Mesenchymal stem cell (in vitro differentiated cells and primary cell): ENCODE results near the gene TARBP1. TPM values are rescaled to one million over a fixed set of nuclear protein-coding genes. Genes with fewer than 3 reads are reported as not detected.
A peak's percentile ranks its signal among the peaks of the same experiment; 100 is the strongest.

Experiments used
- DNase-seq: peaks from one replicate; pipeline ENCODE4 v3.0.0-alpha.2; 2013
- H2AFZ ChIP-seq: one replicate; pipeline ENCODE4 v1.6.1; 2013; ENCODE audit warnings: low read depth, mild to moderate bottlenecking, control low read depth, inconsistent platforms, low read length, moderate library complexity
- H2AK5ac ChIP-seq: 2 replicates; pipeline ENCODE4 v1.6.1; 2013; ENCODE audit warnings: low read length, moderate library complexity, mild to moderate bottlenecking, inconsistent platforms; ENCODE audit not compliant: severe bottlenecking
- H2BK120ac ChIP-seq: one replicate; pipeline ENCODE4 v1.6.1; 2013; ENCODE audit warnings: low read depth, mild to moderate bottlenecking, inconsistent platforms, low read length, moderate library complexity
- H2BK12ac ChIP-seq, 2 experiments: one replicate each; pipeline ENCODE4 v1.6.1; 2013; ENCODE audit warnings: inconsistent platforms in 2 of 2, low read length in 2 of 2, mild to moderate bottlenecking in 2 of 2, moderate library complexity in 2 of 2, control low read depth in 1 of 2
- H2BK15ac ChIP-seq: one replicate; pipeline ENCODE4 v1.6.1; 2013; ENCODE audit warnings: mild to moderate bottlenecking, low read depth, inconsistent platforms; ENCODE audit not compliant: poor library complexity, severe bottlenecking
- H2BK5ac ChIP-seq: 2 replicates; pipeline ENCODE4 v1.6.1; 2013; ENCODE audit warnings: low read depth, mild to moderate bottlenecking, low read length, control low read depth, inconsistent platforms; ENCODE audit not compliant: poor library complexity, severe bottlenecking
- H3K14ac ChIP-seq, 2 experiments: one replicate each; pipeline ENCODE4 v1.6.1; 2013; ENCODE audit warnings: inconsistent platforms in 2 of 2, low read length in 2 of 2, control low read depth in 1 of 2, mild to moderate bottlenecking in 1 of 2, moderate library complexity in 1 of 2
- H3K18ac ChIP-seq, 2 experiments: one replicate each; pipeline ENCODE4 v1.6.1; 2013; ENCODE audit warnings: inconsistent platforms in 2 of 2, low read length in 2 of 2, control low read depth in 1 of 2, low read depth in 1 of 2, mild to moderate bottlenecking in 1 of 2
- H3K23ac ChIP-seq, 2 experiments: one replicate each; pipeline ENCODE4 v1.6.1; 2013; ENCODE audit warnings: inconsistent platforms in 2 of 2, low read length in 2 of 2, mild to moderate bottlenecking in 2 of 2, moderate library complexity in 2 of 2, control low read depth in 1 of 2
- H3K27ac ChIP-seq: 2 replicates; pipeline ENCODE4 v1.5.1; 2013; ENCODE audit warnings: mild to moderate bottlenecking, moderate library complexity, low read length, control low read depth, inconsistent platforms; ENCODE audit not compliant: poor library complexity, severe bottlenecking
- H3K27me3 ChIP-seq, 2 experiments: 2 replicates each; pipeline versions ENCODE4 v1.6.1 to v1.7.0; 2013; ENCODE audit warnings: low read length in 2 of 2, mild to moderate bottlenecking in 2 of 2, moderate library complexity in 2 of 2, control low read depth in 1 of 2, inconsistent platforms in 1 of 2; ENCODE audit not compliant: control insufficient read depth in 1 of 2, insufficient read depth in 1 of 2
- H3K36me3 ChIP-seq, 2 experiments: 2 replicates each; pipeline versions ENCODE4 v1.6.1 to v1.7.0; 2013; ENCODE audit warnings: low read length in 2 of 2, control low read depth in 1 of 2, inconsistent platforms in 1 of 2, low read depth in 1 of 2, mild to moderate bottlenecking in 1 of 2; ENCODE audit not compliant: insufficient read depth in 2 of 2, control insufficient read depth in 1 of 2
- H3K4ac ChIP-seq, 2 experiments: one replicate each; pipeline ENCODE4 v1.6.1; 2013; ENCODE audit warnings: inconsistent platforms in 2 of 2, low read length in 2 of 2, mild to moderate bottlenecking in 2 of 2, moderate library complexity in 2 of 2, control low read depth in 1 of 2, low read depth in 1 of 2
- H3K4me1 ChIP-seq: 2 replicates; pipeline ENCODE4 v1.6.1; 2013; ENCODE audit warnings: low read depth, low read length, control low read depth; ENCODE audit not compliant: control insufficient read depth, insufficient read depth
- H3K4me2 ChIP-seq: 2 replicates; pipeline ENCODE4 v1.6.1; 2013; ENCODE audit warnings: low read length, mild to moderate bottlenecking, inconsistent platforms; ENCODE audit not compliant: poor library complexity, severe bottlenecking
- H3K4me3 ChIP-seq, 2 experiments: 2 replicates each; pipeline versions ENCODE4 v1.5.1 to v1.7.0; 2013; ENCODE audit warnings: low read length in 2 of 2, mild to moderate bottlenecking in 2 of 2, control low read depth in 1 of 2, low read depth in 1 of 2; ENCODE audit not compliant: insufficient read depth in 1 of 2
- H3K79me1 ChIP-seq: replicated peaks from 2 replicates; pipeline ENCODE4 v1.6.1; 2013; ENCODE audit warnings: mild to moderate bottlenecking, control low read depth, low read length, inconsistent platforms; ENCODE audit not compliant: poor library complexity, severe bottlenecking
- H3K9ac ChIP-seq: 2 replicates; pipeline ENCODE4 v1.7.0; 2013; ENCODE audit warnings: mild to moderate bottlenecking, low read length, moderate library complexity
- H3K9me3 ChIP-seq: 2 replicates; pipeline ENCODE4 v1.7.0; 2013; ENCODE audit warnings: mild to moderate bottlenecking, low read length; ENCODE audit not compliant: control insufficient read depth
- H4K8ac ChIP-seq: one replicate; pipeline ENCODE4 v1.6.1; 2013; ENCODE audit warnings: inconsistent platforms, mild to moderate bottlenecking, low read length, moderate library complexity
- H4K91ac ChIP-seq: one replicate; pipeline ENCODE4 v1.6.1; 2013; ENCODE audit warnings: mild to moderate bottlenecking, low read length, inconsistent platforms
- WGBS: methylation state at CpG from one replicate; pipeline ENCODE4 v1.1.7; 2013; ENCODE audit warnings: mixed read lengths; 5-methylcytosine and 5-hydroxymethylcytosine counted together
- polyA plus RNA-seq, 2 experiments: library from polyadenylated mRNA; stranded (reverse); fragments of 200-250 nt; gene quantifications; one replicate each; pipeline ENCODE4 v1.2.3, GENCODE V29; 2013

TARBP1 gene, protein sequence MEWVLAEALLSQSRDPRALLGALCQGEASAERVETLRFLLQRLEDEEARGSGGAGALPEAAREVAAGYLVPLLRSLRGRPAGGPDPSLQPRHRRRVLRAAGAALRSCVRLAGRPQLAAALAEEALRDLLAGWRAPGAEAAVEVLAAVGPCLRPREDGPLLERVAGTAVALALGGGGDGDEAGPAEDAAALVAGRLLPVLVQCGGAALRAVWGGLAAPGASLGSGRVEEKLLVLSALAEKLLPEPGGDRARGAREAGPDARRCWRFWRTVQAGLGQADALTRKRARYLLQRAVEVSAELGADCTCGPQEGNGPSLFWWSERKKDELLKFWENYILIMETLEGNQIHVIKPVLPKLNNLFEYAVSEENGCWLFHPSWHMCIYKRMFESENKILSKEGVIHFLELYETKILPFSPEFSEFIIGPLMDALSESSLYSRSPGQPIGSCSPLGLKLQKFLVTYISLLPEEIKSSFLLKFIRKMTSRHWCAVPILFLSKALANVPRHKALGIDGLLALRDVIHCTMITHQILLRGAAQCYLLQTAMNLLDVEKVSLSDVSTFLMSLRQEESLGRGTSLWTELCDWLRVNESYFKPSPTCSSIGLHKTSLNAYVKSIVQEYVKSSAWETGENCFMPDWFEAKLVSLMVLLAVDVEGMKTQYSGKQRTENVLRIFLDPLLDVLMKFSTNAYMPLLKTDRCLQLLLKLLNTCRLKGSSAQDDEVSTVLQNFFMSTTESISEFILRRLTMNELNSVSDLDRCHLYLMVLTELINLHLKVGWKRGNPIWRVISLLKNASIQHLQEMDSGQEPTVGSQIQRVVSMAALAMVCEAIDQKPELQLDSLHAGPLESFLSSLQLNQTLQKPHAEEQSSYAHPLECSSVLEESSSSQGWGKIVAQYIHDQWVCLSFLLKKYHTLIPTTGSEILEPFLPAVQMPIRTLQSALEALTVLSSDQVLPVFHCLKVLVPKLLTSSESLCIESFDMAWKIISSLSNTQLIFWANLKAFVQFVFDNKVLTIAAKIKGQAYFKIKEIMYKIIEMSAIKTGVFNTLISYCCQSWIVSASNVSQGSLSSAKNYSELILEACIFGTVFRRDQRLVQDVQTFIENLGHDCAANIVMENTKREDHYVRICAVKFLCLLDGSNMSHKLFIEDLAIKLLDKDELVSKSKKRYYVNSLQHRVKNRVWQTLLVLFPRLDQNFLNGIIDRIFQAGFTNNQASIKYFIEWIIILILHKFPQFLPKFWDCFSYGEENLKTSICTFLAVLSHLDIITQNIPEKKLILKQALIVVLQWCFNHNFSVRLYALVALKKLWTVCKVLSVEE (N-terminal part only)
- polyA plus RNA-seq (2013, experiment 1 of 2), result 8.1 TPM
- 6.9 TPM for polyA plus RNA-seq (2013, experiment 2 of 2)

DNA sequence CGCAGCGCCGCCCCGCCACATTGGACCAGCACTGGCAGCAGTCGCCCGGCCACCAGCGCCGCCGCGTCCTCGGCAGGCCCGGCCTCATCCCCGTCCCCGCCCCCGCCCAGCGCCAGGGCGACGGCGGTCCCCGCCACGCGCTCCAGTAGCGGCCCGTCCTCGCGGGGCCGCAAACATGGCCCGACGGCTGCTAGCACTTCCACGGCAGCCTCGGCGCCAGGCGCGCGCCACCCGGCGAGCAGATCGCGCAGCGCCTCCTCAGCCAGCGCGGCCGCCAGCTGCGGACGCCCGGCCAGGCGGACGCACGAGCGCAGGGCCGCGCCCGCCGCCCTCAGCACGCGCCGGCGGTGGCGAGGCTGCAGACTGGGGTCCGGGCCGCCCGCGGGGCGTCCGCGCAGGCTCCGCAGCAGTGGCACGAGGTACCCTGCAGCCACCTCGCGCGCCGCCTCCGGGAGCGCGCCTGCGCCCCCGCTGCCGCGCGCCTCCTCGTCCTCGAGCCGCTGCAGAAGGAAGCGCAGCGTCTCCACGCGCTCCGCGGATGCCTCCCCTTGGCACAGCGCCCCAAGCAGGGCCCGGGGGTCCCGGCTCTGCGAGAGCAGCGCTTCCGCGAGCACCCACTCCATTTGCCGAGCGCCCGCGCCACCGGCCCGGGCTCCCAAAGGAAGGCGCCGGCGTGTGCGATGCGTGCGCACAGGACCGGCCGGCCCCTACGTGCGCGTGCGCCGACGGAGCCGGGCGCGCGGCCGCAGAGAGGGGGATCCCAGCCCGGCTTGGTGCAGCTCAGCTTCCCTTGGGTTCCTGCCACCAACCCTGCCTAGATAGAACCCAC is at the start of gene TARBP1:
TARBP1 (minus strand) TSS at position 699 of the 829 bp plus-strand sequence; CDS start at position 623, 76 bp downstream.
- Histone ChIP-seq H3K9me3 (no peaks in the 10 kb centered on the region), H3K4ac (peak within 1 kb of the TSS in 1 of 2 experiments; percentile 83), H3K79me1 (peaks cover 15% of the 10 kb centered on the region), H2BK5ac (peak within 1 kb of the TSS; percentile 22), H3K18ac (peak within 1 kb of the TSS; percentile 89 to 96), H2AK5ac (no peak within 1 kb of the TSS), H3K36me3 (peaks cover 0 to 7% of the 10 kb centered on the region in 2 experiments), H3K14ac (peak within 1 kb of the TSS; percentile 47 to 97), H2AFZ (peak within 1 kb of the TSS; percentile 97), H2BK120ac (peak within 1 kb of the TSS; percentile 43), H3K4me3 (peak within 1 kb of the TSS; percentile 88), H3K4me2 (peak within 1 kb of the TSS; percentile 94), H3K27me3 (peaks cover 5 to 17% of the 10 kb centered on the region in 2 experiments), H3K27ac (no peak within 1 kb of the TSS), H2BK12ac (peak within 1 kb of the TSS in 1 of 2 experiments; percentile 3), H3K9ac (peak within 1 kb of the TSS; percentile 81), H2BK15ac (peak within 1 kb of the TSS; percentile 96), H3K23ac (peak within 1 kb of the TSS in 1 of 2 experiments; percentile 34), H3K4me1 (peaks cover 2% of the 10 kb centered on the region), H4K91ac (peak within 1 kb of the TSS; percentile 95), H4K8ac (peak within 1 kb of the TSS; percentile 84)
- DNase-seq, result peak; percentile 79
- under 1% methylated on average over 73 of the region's 122 CpGs for WGBS

DNA sequence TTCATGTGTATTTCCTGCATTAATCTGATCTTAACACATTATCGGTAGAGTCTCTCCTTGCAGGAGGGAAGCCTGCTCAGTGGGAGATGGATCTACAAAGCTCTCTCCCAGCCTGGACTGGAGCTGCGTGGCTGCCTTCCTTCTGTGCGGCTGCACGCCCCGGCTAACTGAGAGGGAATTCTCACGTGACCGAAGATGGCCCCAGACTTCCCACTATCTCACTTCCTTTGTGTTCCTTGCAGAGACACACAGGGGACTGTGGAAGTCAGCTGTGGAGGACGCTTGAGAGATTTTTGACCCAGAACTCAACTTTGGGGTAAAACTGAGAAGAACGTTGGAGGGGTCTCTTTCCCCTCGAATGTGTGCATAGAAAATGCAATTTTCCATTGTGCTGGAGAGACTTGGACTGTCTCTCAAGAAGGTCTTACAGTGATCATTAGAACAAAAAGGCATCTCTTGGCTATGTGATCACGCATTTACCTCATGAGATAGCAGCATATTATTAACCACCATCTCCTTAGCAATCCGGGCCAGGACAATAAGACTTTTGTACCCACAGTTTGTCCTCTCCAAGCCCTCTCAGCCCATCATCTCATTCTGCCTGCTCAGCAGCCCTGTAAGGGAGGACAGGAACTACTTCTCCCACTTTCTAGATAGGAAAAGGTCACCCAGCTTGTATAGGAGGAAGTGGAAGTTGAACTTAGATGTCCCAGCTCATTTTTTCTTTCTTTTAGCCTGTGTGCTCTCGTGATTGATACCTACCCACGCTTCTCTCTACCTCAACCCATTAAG is 49.3 kb upstream of the TARBP1 start:
- H4K8ac ChIP-seq, result no peak overlapping the region
- H3K9me3 ChIP-seq, result no peaks in the 10 kb centered on the region
- H3K36me3 ChIP-seq, result no peaks in the 10 kb centered on the region
- no peak for DNase-seq
- no peak overlapping the region for H3K18ac ChIP-seq
- H3K4me3 ChIP-seq, result no peak overlapping the region
- H3K4me1 ChIP-seq, result peaks cover 3% of the 10 kb centered on the region
- H3K14ac ChIP-seq, result no peak overlapping the region
- no peak overlapping the region for H2AK5ac ChIP-seq
- no peak overlapping the region for H2BK5ac ChIP-seq
- no peaks in the 10 kb centered on the region for H3K79me1 ChIP-seq
- 88% methylated on average over 14 of the region's 14 CpGs for WGBS
- no peak overlapping the region for H3K4ac ChIP-seq
- H3K27ac ChIP-seq, result no peak overlapping the region
- no peak overlapping the region for H3K9ac ChIP-seq
- no peak overlapping the region for H3K4me2 ChIP-seq
- no peak overlapping the region for H2BK120ac ChIP-seq
- H2BK12ac ChIP-seq, result peak overlapping the region in 1 of 2 experiments; percentile 83
- no peak overlapping the region for H4K91ac ChIP-seq
- no peak overlapping the region for H2AFZ ChIP-seq
- no peaks in the 10 kb centered on the region for H3K27me3 ChIP-seq
- H2BK15ac ChIP-seq, result no peak overlapping the region
- no peak overlapping the region for H3K23ac ChIP-seq

DNA sequence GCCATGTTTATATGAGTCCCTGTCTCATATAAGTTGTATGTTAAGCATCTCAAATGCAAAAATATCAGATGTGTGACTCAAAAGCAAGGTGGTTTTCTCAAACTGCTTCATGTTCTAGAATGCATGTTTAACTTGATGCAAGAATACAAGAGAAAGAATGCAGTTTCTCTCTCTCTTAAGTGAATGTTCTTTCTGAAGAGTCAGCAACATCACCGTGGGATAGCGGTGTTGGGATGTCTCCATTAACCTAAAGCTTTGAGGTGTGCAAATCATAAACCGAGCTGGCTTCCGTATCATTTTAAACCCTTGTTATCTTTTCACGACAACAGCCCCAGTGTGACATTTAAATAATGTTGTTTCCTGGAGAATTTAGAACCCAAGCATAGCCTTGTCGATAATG is 48.4 kb upstream of the TARBP1 start:
- WGBS, result 91% methylated on average over 5 of the region's 6 CpGs
- H3K79me1 ChIP-seq, result no peaks in the 10 kb centered on the region

More for the DNA sequence above, 48.4 kb upstream of the TARBP1 start:
- Histone ChIP-seq H2AFZ (no peak overlapping the region), H4K8ac (no peak overlapping the region), H4K91ac (no peak overlapping the region), H3K18ac (no peak overlapping the region), H2BK12ac (no peak overlapping the region), H2BK120ac (no peak overlapping the region), H2BK15ac (no peak overlapping the region), H2AK5ac (peak overlapping the region; percentile 27), H3K4ac (no peak overlapping the region), H3K36me3 (no peaks in the 10 kb centered on the region), H2BK5ac (no peak overlapping the region), H3K4me3 (no peak overlapping the region), H3K4me1 (peaks cover 5% of the 10 kb centered on the region), H3K9ac (no peak overlapping the region), H3K14ac (no peak overlapping the region), H3K4me2 (no peak overlapping the region), H3K9me3 (no peaks in the 10 kb centered on the region), H3K23ac (no peak overlapping the region), H3K27ac (no peak overlapping the region), H3K27me3 (no peaks in the 10 kb centered on the region)
- DNase-seq, result no peak
